Activated CD4-positive, alpha-beta T cell treated with anti-CD3 and anti-CD28 coated beads, Interleukin-2, amount 50 U/mL, for 1 hour (primary cell): Measurements from ENCODE around the gene GUCY1A1.
"Not testable (repeated sequence)": the region's sequence is repeated elsewhere in the genome, so short reads cannot be mapped to it uniquely, and the experiment has no call there.

Source experiments
- DNase-seq: peaks from one replicate; pipeline ENCODE4 v3.0.0-alpha.2; 2020

GUCY1A1 gene

GRCh38 chr4:155666344-155667221 lies at the start of gene GUCY1A1:
Gene GUCY1A1 (plus strand): TSS chr4:155666848. CDS start chr4:155696868, 30,020 bp downstream.
- no peak for DNase-seq

- DNase-seq: no peak
These were observed 49.4 kb upstream of the GUCY1A1 start for GRCh38 chr4:155617296-155617695.

GRCh38 chr4:155618183-155618838 lies 48.3 kb upstream of the GUCY1A1 start:
- DNase-seq: no peak

DNA sequence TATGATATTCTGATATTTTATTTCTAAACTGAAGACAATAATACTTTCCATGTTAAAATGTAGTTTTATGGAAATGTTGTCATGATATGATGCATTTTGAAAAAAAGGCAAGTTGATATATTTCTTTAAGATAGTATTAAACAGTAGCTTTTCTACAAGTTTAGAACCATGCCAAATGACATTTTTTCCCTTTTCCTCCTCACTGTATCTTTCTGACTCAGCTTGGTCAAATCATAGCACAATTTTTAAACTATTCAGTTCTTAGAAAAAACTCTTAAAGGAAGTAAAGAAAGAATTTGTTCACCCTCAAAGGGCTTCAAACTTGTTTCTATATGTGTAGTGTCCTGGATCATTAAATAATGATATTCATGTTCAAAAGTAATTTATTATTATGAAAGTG lies 46.0 kb upstream of the GUCY1A1 start:
- no peak for DNase-seq

DNA sequence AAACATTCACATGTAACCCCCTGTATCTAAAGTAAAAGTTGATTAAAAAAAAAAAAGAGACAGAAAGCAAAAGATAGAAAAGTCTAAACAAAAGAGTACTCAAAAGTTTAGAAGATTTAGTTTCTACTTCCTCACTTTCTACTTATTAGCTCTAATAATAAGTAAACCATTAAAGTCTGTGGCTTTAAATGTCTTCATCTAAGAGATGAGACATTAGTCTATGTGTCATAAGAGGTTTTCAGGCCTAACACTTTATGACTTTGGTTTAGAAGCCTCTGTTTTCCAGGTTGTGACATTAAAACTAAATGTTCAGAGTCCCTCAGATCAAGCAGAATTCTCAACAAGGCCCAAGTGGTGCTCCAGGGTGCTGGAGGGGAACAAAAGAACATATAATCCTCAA lies 42.2 kb upstream of the GUCY1A1 start:
- DNase-seq: no peak

DNA sequence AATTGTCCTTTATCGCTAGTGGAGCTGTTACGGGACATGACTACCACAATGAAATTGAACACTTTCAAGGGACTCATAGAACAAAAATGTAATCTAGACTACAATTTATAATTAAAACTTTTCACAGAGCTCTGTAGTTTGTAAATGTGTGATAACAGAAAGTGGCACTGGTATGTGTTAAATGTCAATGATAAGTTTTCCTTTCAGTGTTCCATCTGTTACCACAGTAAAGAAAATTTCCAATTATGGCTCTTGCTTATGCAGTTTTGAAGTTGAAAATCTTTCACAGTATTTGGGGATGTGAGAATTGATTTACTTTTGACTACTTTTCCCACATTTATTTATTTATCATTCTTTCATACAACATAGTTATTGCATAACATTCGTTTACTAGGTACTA lies 40.1 kb upstream of the GUCY1A1 start:
- DNase-seq: no peak

- DNase-seq: no peak
These were observed 37.3 kb upstream of the GUCY1A1 start for GRCh38 chr4:155629183-155629825.

DNA sequence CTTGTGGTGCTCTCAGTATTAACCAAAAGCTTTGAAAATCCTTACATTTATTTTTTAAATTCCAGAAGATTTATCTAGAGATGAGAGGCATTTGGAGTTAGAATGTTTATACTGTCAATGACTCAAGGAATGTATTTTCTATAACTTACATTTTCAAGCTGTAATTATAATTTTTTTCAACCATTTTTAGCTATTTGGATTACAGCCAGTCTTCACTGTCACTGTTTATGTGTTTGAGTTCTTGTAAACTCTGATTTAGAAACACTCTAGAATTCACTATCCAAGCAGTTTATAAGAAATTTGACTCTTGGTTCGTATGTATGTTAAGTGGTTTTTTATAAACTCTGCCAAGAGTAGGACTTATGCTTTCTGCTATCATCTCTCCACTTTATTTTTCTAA lies 36.7 kb upstream of the GUCY1A1 start:
- DNase-seq: no peak

GRCh38 chr4:155632310-155632840 lies 34.3 kb upstream of the GUCY1A1 start:
- DNase-seq: no peak

DNA sequence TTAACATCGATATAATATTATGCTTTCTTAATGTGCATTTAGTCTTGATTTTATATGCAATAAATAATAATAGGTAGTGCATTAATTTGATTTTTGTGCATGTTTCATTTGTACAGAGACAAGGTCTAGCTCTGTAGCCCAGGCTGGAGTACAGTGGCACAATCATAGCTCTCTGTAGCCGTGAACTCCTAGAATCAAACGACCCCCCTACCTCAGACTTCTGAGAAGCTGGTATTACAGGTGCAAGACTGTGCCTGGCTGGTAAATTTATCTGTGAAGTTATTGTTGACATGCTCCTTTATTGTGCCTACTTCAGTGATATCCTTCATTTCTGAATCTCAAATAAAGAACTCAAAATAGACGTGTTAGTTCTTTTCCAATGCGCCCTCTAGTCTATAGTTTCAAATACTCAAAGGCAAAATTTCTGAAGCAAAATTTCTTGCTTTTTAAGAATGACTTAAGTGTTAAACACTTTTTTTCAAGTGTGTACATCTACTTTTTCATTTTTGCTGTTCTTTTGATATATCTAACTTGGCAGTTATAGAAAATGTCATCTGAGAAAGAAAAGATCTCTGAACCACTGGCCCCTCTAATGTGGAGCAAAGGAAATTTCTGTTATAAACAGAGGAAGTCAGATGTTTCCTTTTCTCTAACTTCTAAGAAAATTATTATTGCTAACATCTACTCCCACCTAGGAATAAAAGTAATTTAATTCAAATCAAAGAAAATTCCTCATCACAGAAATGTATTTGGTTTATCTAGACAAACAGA lies 28.3 kb upstream of the GUCY1A1 start:
- no peak for DNase-seq

GRCh38 chr4:155639704-155640523 lies 26.7 kb upstream of the GUCY1A1 start:
- no peak for DNase-seq

GRCh38 chr4:155640751-155641150 lies 25.9 kb upstream of the GUCY1A1 start:
- DNase-seq: no peak

- no peak for DNase-seq
These were observed 23.6 kb upstream of the GUCY1A1 start for GRCh38 chr4:155643087-155643486.

DNA sequence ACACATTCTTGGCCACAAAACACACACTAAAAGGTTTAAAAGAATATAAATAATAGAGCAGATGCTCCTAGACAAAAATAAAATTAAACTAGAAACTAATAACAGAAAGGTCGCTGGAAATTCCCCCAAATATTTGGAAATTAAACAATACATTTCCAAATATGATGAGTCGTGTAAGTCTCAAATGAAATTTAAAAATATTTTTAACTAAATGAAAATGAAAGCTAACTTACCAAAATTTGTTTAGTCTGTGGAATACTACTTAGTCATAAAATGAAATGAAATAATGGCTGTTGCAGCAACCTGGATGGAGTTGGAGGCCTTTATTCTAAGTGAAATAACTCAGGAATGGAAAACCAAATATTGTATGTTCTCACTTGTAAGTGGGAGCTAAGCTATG lies 20.6 kb upstream of the GUCY1A1 start:
- no peak for DNase-seq

DNA sequence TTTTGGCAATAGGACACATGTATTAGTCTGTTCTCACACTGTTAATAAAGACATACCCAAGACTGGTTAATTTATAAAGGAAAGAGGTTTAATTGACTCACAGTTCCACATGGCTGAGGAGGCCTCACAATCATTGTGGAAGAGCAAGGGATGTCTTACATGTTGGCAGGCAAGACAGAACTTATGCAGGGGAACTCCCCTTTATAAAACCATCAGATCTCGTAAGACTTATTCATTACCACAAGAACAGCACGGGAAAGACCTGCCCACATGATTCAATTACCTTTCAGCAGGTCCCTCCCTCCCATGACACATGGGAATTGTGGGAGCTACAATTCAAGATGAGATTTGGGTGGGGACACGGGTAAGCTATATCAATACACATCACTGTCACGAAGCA lies 15.9 kb upstream of the GUCY1A1 start:
- DNase-seq: not testable (repeated sequence)

DNA sequence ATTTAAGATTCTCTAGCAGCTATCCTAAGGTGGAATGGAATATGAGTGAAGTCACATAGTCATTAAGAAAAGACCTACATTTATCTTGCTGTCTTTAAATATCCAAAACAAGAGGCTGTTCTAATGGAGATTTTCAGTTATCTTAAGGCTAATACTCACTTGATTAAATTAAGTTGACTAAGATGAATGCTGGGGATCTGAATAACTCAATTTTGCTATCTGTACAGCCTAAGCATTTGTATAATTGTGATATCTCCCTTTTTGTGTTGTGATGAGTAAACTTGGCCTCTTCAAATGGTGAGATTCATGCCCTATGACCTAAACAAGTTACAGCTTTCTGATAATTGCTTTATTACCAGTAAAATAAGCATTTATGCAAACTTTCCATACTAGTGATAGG lies 13.6 kb upstream of the GUCY1A1 start:
- DNase-seq: no peak

GRCh38 chr4:155656025-155656424 lies 10.6 kb upstream of the GUCY1A1 start:
- DNase-seq: no peak

GRCh38 chr4:155657169-155657568 lies 9.5 kb upstream of the GUCY1A1 start:
- DNase-seq: no peak

DNA sequence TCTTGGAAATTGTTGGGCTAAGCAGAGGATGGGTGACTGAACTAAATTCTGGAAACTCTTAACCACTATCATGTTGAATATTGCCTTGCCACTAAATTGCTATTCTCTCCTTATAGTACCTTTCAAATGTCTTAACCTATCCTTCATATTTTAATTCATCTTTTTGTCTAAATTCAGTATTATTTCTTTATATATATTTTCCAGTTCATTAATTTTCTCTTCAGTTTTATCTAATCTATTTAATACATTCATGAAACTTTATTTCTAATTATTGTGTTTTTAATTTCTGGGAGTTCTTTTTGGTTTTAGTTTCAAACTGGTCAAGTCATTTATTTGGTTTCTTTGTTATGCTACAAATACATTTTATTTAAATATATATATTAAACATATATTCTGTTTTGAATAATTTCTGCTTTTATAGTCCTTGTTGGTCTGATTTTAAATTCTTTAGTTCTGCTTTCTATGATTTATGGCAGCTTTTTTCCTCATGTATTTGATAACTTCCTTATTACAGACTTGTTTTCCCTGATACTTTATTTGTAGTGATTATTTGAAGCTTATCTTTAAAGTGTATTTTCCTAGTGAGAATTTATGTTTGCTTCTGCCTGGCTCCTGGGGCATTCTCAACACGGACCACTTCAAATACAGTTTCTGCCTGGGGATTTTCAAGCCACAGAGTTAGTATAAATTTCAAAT lies 8.5 kb upstream of the GUCY1A1 start:
- DNase-seq: no peak

- no peak for DNase-seq
These were observed 8.0 kb upstream of the GUCY1A1 start for GRCh38 chr4:155658681-155659064.

DNA sequence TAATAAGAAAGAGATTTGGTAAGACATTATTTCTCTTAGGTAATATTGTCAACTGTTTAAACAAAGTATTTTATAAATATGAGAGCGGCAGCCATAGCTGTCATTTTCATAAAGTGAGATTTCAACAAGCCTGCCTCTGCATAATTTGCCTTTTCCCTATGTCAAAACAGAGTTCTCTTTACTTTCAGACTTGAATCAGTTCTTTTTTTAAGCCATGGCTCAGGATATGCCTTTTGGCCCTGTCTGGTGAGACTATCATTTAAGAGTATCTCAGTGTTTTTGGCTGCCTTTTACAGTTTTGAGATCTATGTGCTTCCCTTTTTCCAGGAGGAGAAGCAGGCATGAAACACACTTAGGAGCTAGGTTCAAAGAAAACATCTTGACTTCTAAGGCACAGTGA lies 7.5 kb upstream of the GUCY1A1 start:
- no peak for DNase-seq
